Muscle of leg (tissue), 11 donors: ENCODE measurements around the gene MYO3A. TPM values are rescaled to one million over a fixed set of nuclear protein-coding genes. Genes with fewer than 3 reads are reported as not detected.

Experiments
- DNase-seq: peaks from one replicate; pipeline ENCODE4 v3.0.0; 2013
- H3K27ac ChIP-seq: one replicate; pipeline ENCODE4 v1.5.1; 2013; ENCODE audit warnings: mild to moderate bottlenecking, low read length, control low read depth
- H3K27me3 ChIP-seq: one replicate; pipeline ENCODE4 v1.6.1; 2013; ENCODE audit warnings: low read length; ENCODE audit not compliant: control insufficient read depth, insufficient read depth
- H3K36me3 ChIP-seq: one replicate; pipeline ENCODE4 v1.6.1; 2013; ENCODE audit warnings: low read length; ENCODE audit not compliant: control insufficient read depth, insufficient read depth
- H3K4me1 ChIP-seq: one replicate; pipeline ENCODE4 v1.6.1; 2013; ENCODE audit warnings: low read length; ENCODE audit not compliant: control insufficient read depth, insufficient read depth
- H3K4me3 ChIP-seq: one replicate; pipeline ENCODE4 v1.5.1; 2013; ENCODE audit warnings: low read length, control low read depth
- H3K9me3 ChIP-seq: replicated peaks from 2 replicates; pipeline ENCODE4 v1.6.1; 2013; ENCODE audit warnings: low read depth, low read length; ENCODE audit not compliant: control insufficient read depth
- WGBS: methylation state at CpG from one replicate; pipeline ENCODE4 v1.1.5; 2013; ENCODE audit warnings: missing lambda C conversion rate; ENCODE audit not compliant: insufficient coverage; 5-methylcytosine and 5-hydroxymethylcytosine counted together
- polyA plus RNA-seq, 8 donors: library from polyadenylated mRNA; unstranded; fragments of 120-200 nt; gene quantifications; one replicate each; pipeline versions ENCODE4 v1.2.1 to v1.2.3, GENCODE V29; 2013; ENCODE audit warnings: inconsistent platforms in 1 of 8, low replicate concordance in 1 of 8; ENCODE audit not compliant: insufficient read length in 8 of 8, insufficient read depth in 1 of 8
- total RNA-seq: library from RNA; stranded (reverse); fragments of 120-200 nt; gene quantifications from one replicate; pipeline ENCODE4 v1.2.4, GENCODE V29; 2013

Gene MYO3A
- total and polyA plus RNA-seq, 9 donors = 0.41 to 1.9 (median 1.0) TPM

GRCh38 chr10:26219676-26220075 lies 285.6 kb downstream of the MYO3A start:
- H3K27ac ChIP-seq = no peak overlapping the region
- WGBS = 63% methylated on average over 1 of the region's 1 CpG
- no peak overlapping the region for H3K4me3 ChIP-seq
- peaks cover 17% of the 10 kb centered on the region for H3K4me1 ChIP-seq
- H3K27me3 ChIP-seq = peaks cover 54% of the 10 kb centered on the region
- no peaks in the 10 kb centered on the region for H3K36me3 ChIP-seq
- H3K9me3 ChIP-seq = no peaks in the 10 kb centered on the region
- no peak for DNase-seq

DNA sequence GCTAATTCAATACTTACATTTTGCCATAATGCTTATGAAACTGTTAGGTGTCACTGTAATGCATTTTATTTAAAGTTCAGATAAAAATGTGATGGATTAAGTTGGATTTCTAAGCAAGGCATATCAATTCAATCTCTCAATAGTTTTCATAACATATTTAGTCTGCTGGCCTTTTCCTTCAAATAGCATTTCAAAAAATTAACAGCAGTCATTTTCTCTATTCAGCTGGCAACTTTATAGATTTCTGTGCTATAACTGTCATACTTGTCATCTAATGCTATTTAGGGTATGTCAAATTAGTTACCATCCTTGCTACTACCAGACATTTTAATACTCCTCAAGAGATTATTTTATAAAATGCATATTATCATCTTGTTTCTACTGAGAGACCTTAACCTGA lies 286.9 kb downstream of the MYO3A start:
- DNase-seq = no peak
- no peaks in the 10 kb centered on the region for H3K9me3 ChIP-seq
- peaks cover 42% of the 10 kb centered on the region for H3K27me3 ChIP-seq
- H3K36me3 ChIP-seq = no peaks in the 10 kb centered on the region
- H3K27ac ChIP-seq = no peak overlapping the region
- H3K4me1 ChIP-seq = peaks cover 16% of the 10 kb centered on the region
- no peak overlapping the region for H3K4me3 ChIP-seq

DNA sequence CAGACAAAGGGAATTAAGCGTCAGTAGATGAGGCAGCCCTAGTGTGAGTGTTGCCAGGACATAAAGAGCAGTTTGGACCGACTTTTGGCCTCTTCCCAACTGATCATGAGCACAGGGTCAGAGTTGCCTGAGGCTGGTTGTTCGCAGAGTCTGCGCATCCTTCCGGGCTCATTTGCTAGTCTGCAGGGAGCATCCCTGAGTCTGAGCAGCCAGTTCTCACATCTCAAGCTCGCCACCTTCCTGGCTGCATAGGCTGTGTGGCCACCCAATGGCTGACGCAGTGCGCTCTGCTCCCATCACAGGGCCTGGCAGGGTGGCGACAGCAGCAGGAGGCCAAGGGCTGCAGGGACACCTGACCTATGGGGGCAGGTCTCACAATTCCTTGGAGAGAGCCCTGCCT lies 287.5 kb downstream of the MYO3A start:
- no peak overlapping the region for H3K27ac ChIP-seq

DNA sequence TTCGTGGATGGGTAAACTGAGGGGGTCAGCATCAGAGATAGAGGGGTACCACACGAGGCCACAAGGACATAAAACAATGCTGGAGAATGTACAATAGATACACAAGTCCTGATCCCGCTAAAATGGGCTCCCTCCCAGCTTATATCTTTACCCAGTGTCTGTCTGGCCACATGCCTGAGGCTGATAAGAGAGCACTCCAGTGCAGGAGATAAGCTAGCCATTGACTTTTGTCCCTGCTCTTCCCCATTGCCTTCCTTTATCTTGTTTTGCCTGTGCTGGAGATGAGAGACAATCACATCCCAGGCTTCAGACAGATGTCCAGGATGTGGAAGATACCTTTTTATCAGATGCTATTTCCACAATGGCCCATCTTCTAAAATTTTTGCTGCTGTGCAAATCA lies 288.5 kb downstream of the MYO3A start:
- H3K27me3 ChIP-seq = peaks cover 25% of the 10 kb centered on the region
- no peak overlapping the region for H3K27ac ChIP-seq
- H3K9me3 ChIP-seq = no peaks in the 10 kb centered on the region
- H3K4me1 ChIP-seq = peaks cover 4% of the 10 kb centered on the region
- WGBS = 78% methylated on average over 2 of the region's 3 CpGs
- no peaks in the 10 kb centered on the region for H3K36me3 ChIP-seq
- no peak for DNase-seq
- H3K4me3 ChIP-seq = no peak overlapping the region

More for the DNA sequence above, 287.5 kb downstream of the MYO3A start:
- H3K4me1 ChIP-seq = peaks cover 11% of the 10 kb centered on the region
- no peak for DNase-seq
- WGBS = 17% methylated on average over 8 of the region's 9 CpGs
- no peaks in the 10 kb centered on the region for H3K9me3 ChIP-seq
- H3K36me3 ChIP-seq = no peaks in the 10 kb centered on the region
- H3K27me3 ChIP-seq = peaks cover 36% of the 10 kb centered on the region
- H3K4me3 ChIP-seq = no peak overlapping the region

GRCh38 chr10:26225322-26225721 lies 291.3 kb downstream of the MYO3A start:
- Histone ChIP-seq H3K27ac (no peak overlapping the region), H3K4me1 (no peaks in the 10 kb centered on the region), H3K36me3 (no peaks in the 10 kb centered on the region), H3K4me3 (no peak overlapping the region), H3K9me3 (no peaks in the 10 kb centered on the region), H3K27me3 (peaks cover 13% of the 10 kb centered on the region)
- WGBS = 83% methylated on average over 3 of the region's 4 CpGs
- DNase-seq = no peak

- WGBS = 84% methylated on average over 2 of the region's 5 CpGs
- Histone ChIP-seq H3K36me3 (no peaks in the 10 kb centered on the region), H3K27me3 (no peaks in the 10 kb centered on the region), H3K27ac (no peak overlapping the region), H3K9me3 (no peaks in the 10 kb centered on the region), H3K4me1 (no peaks in the 10 kb centered on the region), H3K4me3 (no peak overlapping the region)
- DNase-seq = no peak
Observed at GRCh38 chr10:26227786-26228185, 293.8 kb downstream of the MYO3A start.

DNA sequence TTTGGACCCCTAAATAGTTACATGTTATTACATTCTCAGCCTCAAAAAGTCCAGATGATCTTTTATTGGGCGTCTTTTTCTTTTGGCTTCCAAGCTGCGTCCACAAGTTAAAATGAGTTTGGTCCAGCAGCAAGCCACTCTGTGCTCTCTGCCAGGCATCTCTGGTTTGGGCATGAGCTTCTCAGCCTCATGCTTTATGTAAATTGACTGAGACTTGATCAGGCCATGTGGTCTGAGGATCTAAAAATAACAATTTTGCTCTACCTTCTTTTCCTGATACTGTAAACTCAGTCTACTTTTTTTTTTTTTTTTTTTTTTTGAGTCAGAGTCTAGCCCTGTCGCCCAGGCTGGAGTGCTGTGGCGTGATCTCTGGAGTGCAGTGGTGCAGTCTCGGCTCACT lies 298.1 kb downstream of the MYO3A start:
- no peaks in the 10 kb centered on the region for H3K4me1 ChIP-seq
- WGBS = 82% methylated on average over 2 of the region's 5 CpGs
- no peak for DNase-seq
- H3K27me3 ChIP-seq = no peaks in the 10 kb centered on the region
- no peak overlapping the region for H3K27ac ChIP-seq
- H3K4me3 ChIP-seq = no peak overlapping the region
- H3K9me3 ChIP-seq = no peaks in the 10 kb centered on the region
- no peaks in the 10 kb centered on the region for H3K36me3 ChIP-seq

DNA sequence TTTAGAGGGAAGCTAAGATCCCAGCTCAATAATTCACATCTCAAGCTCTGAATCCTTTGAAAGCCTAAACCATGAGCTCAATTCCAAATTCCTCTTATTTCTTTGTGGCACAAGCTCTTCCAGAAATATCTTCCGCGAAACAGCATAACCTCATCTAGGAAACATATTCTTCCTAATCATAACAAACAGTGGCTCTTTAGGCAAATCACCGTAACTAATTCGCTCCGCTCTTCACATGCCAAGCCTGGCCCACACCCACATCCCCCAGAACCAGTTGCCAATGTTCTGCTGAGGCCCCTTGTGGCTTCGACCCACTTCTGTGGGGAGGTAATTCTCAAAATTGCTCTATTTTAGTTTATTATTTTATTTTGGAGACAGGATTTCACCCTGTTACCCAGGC lies 301.7 kb downstream of the MYO3A start:
- Histone ChIP-seq H3K9me3 (no peaks in the 10 kb centered on the region), H3K4me1 (no peaks in the 10 kb centered on the region), H3K27me3 (no peaks in the 10 kb centered on the region), H3K27ac (no peak overlapping the region), H3K4me3 (no peak overlapping the region), H3K36me3 (no peaks in the 10 kb centered on the region)
- 82% methylated on average over 5 of the region's 6 CpGs for WGBS
- DNase-seq = no peak

- H3K9me3 ChIP-seq = no peaks in the 10 kb centered on the region
- H3K36me3 ChIP-seq = no peaks in the 10 kb centered on the region
- H3K4me1 ChIP-seq = no peaks in the 10 kb centered on the region
- H3K4me3 ChIP-seq = no peak overlapping the region
- DNase-seq = no peak
- no peak overlapping the region for H3K27ac ChIP-seq
- no CpG with 5 or more reads among the region's 2 CpGs for WGBS
- no peaks in the 10 kb centered on the region for H3K27me3 ChIP-seq
Observed at GRCh38 chr10:26238378-26238777, 304.3 kb downstream of the MYO3A start.

DNA sequence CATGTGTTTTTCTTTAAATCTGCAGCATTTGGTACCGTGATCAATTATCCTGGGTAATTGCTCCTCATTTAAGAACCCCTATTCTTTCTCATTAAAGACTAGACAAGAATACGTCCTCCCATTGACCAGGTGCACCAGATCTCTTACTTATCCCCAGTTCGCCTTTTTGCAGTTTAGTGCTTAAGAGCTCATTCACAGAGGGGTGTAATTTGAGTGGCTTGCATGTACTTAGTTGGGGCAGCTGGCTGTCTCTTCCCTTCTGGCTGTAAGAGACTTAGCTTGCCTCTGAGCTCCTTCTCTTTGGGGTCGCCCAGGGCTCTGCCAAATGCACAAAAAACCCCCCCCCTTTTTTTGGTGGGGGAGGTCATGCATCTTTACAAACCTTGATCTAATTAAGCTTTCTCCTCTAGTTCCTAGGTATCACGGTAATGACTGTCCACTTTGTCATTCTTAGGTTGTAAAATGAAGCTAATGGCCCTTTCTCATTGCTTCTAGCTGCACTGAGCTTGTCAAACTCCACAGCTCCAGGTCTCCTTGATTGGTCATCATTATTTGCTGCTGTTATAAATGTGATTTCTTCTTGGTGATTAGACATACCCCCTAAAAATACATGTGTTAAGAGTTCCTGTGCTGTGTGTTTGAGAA lies 308.8 kb downstream of the MYO3A start:
- H3K4me3 ChIP-seq = no peak overlapping the region
- DNase-seq = no peak
- 0% methylated on average over 1 of the region's 5 CpGs for WGBS
- H3K36me3 ChIP-seq = no peaks in the 10 kb centered on the region
- no peaks in the 10 kb centered on the region for H3K9me3 ChIP-seq
- no peaks in the 10 kb centered on the region for H3K4me1 ChIP-seq
- H3K27ac ChIP-seq = no peak overlapping the region
- no peaks in the 10 kb centered on the region for H3K27me3 ChIP-seq

- 25% methylated on average over 4 of the region's 5 CpGs for WGBS
- Histone ChIP-seq H3K4me3 (no peak overlapping the region), H3K27ac (no peak overlapping the region), H3K4me1 (no peaks in the 10 kb centered on the region), H3K9me3 (no peaks in the 10 kb centered on the region), H3K27me3 (no peaks in the 10 kb centered on the region), H3K36me3 (no peaks in the 10 kb centered on the region)
- DNase-seq = no peak
Observed at GRCh38 chr10:26243351-26243720, 309.3 kb downstream of the MYO3A start.
